GM18909 (cell line): ENCODE results near the gene CYP24A1.

Source experiments
- ATAC-seq: cut with Tn5 transposase; IDR thresholded peaks from one replicate; pipeline ENCODE4 v1.9.1; 2021; ENCODE audit warnings: mild to moderate bottlenecking; ENCODE audit not compliant: unreplicated experiment, poor library complexity

CYP24A1 gene

GRCh38 chr20:54177378-54177777 lies 3.6 kb upstream of the CYP24A1 start:
- no peak for ATAC-seq

- no peak for ATAC-seq
Measured at GRCh38 chr20:54176610-54177009, 2.8 kb upstream of the CYP24A1 start.

GRCh38 chr20:54174457-54175175 lies 830 bp upstream of the CYP24A1 start:
- no peak for ATAC-seq

- no peak for ATAC-seq
Measured at GRCh38 chr20:54172856-54173652, 732 bp downstream of the CYP24A1 start.

GRCh38 chr20:54172532-54172855 lies 1.3 kb downstream of the CYP24A1 start:
- ATAC-seq = no peak

DNA sequence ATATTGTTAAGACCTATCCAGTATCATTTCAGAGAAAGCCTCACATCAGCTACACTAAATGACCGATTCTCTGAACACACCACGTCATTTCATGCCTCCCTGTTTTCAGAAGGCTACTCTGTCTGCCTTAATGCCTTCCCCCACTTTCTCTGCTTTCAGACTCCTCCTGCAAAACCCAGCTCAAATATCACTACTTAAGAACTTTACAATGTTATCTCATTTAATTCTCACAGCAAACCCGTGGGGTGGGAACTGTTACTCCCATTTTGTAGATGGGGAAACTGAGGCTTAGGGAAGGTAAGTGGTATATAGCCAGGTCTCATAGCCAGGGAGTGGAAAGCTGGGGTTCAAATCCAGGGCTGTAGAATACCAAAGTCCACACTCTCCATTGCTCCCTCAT lies 2.8 kb downstream of the CYP24A1 start:
- ATAC-seq = no peak

DNA sequence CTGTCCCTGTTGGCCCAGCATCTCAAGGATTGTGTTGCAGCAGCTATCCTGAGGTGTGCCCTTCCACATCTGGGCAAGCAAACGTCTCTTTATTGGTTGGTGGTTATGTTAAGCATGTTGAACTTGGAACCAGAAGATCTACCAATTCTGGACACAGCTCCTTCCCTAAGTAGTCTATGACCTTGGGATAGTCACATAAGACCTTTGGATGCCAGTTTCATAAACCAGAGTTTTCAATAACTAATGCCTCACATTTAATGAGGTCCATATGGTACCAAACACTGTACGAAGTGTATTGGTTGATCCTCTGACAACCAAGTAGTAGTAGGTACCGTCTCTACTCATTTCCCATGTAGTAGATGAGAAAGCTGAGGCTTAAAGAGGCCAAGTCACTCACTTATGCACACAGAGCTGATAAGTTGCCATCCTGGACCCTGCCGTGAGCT lies 3.7 kb downstream of the CYP24A1 start:
- no peak for ATAC-seq

DNA sequence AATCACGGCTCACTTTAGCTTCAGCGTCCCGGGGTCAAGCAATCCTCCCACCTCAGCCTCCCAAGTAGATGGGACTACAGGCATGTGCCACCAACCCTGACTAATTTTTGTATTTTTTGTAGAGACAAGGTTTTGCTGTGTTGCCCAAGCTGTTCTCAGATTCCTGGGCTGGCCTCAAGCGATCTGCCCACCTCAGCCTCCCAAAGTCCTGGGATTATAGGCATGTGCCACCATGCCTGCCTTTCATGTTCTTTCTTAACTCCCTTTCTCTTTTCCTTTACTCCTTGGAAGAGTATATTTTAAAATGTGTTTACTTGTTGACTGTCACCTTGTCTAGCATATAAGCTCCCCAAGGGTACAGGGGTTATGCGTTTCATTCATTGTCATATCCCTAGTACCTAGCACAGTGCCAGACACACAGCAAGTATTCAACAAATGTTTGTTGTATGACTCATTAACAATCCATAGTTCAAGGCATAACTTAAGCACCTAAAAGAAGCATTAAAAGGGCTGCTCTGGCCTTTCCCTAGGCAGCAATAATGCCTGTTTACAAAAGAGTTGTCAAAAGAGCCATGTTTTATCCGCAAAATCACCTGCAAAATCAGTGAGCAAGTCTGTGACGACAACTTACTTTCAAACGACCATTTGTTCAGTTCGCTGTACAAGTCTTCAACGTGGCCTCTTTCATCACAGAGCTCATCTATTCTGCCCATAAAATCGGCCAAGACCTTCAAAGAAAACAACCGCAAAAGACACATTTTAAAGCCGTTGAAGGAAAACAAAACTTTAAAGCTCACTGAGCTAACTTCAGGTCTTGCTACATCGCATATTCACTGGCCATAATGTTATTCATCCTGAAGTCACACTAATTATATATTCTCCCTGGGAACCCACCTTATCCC lies 4.6 kb downstream of the CYP24A1 start:
- no peak for ATAC-seq

DNA sequence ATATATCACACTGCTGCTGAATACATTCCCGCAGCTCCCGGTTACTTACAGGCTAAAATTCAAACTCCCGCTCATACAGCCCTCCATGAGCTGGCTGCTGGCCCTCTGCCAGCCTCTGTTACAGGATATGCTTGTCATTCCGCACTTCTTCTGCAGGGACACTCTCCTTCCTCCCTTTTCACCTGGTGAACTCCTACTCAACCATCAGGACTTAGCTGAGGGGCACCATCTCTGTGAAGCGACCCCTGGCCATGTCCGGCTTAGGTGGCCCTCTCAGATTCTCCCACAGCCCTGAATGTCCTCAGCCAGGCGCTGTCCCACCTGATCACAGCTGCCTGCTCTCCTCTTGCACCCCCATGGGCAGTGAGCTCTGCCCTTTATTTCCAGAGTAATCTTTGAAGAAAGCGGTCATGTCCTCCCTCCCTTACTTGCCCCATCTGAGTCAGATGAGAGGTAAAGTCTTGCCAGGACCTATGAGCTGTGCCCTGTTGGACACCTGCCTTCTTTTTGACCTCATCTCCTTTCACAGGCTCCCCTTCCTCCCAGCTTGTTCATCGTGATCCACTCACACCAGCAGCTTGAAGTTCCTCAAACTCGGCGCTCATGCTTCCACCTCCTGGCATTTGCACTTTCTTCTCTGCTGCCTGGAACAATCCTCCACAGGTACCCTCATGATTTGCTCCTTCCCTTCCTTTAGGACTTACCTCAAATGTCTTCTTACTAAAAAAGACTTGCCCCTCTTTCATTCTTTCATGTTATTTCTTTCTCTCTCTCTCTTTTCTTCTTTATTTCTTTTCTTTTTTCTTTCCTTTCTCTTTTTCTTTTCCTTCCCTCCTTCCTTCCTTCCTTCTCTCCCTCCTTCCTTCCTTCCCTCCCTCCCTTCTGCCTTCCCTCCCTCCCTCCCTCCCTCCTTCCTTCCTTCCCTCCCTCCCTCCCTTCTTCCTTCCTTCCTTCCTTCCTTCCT lies 5.6 kb downstream of the CYP24A1 start:
- no peak for ATAC-seq

DNA sequence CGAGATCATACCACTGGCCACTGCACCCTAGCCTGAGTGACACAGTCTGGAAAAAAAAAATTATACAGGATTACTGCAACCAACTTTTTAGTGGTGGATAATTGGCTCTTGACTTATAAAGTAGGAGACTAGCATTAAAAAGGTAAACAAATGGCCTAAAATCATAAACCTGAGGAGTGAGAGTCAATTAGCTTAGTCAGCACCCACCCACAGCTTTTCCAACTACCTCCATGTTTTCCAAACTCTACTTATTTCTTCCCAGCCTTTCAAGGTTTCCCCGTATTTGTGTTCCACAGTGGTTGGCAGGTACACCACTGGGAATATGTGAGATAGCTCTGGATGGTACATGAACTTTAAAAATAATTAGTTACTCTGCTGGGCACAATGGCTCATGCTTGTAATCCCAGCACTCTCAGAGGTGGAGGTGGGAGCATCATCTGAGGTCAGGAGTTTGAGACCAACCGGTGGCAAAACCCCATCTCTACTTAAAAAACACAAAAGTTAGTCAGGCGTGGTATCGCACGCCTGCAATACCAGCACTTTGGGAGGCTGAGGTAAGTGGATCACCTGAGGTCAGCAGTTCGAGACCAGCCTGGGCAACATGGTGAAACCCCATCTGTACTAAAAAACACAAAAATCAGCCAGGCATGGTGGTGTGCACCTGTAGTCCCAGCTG lies 6.7 kb downstream of the CYP24A1 start:
- ATAC-seq = no peak

- no peak for ATAC-seq
Measured at GRCh38 chr20:54165803-54166202, 8.0 kb downstream of the CYP24A1 start.

GRCh38 chr20:54165014-54165413 lies 8.8 kb downstream of the CYP24A1 start:
- ATAC-seq = no peak

DNA sequence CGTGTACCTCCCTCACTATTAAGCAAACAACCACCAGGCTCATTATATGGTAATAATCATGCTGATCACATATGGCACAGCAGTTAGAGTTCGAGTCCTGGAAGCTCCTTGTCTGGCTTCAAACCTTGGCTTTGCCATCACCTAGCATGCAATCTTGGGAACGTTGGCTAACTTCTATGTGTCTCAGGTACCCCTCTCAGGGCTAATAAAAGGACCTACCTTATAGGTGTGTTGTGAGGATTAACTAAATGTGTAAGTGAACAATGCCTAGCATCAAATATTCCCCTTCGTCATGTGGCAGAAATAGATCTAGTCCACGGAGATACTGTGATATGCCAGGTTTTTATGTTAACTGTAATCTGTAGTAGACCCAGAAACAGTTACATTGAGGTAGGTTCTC lies 10.4 kb downstream of the CYP24A1 start:
- ATAC-seq = no peak

DNA sequence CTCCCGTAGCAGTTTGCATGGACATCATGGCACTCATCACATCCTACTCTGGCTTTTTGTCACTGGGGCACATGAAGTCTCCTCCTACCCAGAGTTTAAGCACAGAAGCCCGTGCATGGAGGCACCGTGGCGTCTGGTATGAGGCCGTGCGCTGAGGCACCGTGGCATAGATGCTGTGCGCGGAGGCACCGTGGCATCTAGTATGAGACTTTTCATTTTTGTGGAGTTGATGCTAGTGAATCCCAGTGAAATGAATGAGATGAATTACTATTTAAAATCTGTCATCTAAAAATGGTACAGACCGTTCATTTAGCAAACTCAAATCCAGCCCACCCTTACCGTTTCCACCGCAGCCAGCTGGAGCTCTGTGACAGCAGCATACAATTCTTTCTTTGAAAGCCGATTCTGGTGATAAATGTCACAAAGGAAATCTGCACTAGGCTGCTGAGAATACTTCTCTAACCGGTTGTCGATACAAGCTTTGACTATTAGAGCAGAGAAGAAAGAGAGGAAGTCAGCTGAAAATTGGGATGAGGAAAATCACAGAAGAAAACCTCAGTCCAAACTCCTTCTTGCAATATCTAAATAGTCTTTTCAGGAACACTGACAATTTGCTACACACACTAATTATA lies 11.3 kb downstream of the CYP24A1 start:
- ATAC-seq = no peak

- no peak for ATAC-seq
Measured at GRCh38 chr20:54161821-54162149, 12.0 kb downstream of the CYP24A1 start.

- no peak for ATAC-seq
Measured at GRCh38 chr20:54161008-54161820, 12.6 kb downstream of the CYP24A1 start.

- no peak for ATAC-seq
Measured at GRCh38 chr20:54160065-54161007, 13.4 kb downstream of the CYP24A1 start.
